Loucy (cell line): Measurements from ENCODE around the gene C1orf167.

Experiments
- CTCF ChIP-seq: fragments of 200-600 bp; sonication (generic); conservative IDR thresholded peaks from 2 replicates; pipeline ENCODE4 v1.5.1; 2014; ENCODE audit warnings: mild to moderate bottlenecking, antibody characterized with exemption, low read length
- EZH2phosphoT487 ChIP-seq: fragments of 200-600 bp; IDR thresholded peaks from 2 replicates; pipeline ENCODE4 v1.6.1; 2018; ENCODE audit warnings: antibody characterized with exemption, mild to moderate bottlenecking, moderate library complexity, borderline replicate concordance

GRCh38 chr1:11749996-11750395 lies 12.0 kb upstream of the C1orf167 start:
- TF ChIP-seq CTCF (no peak), EZH2phosphoT487 (no peak)
